Pancreas (tissue), 10 donors: ENCODE data around the gene MKLN1. TPM values are rescaled to one million over a fixed set of nuclear protein-coding genes. Genes with fewer than 3 reads are reported as not detected.
"Not testable (repeated sequence)": the region's sequence is repeated elsewhere in the genome, so short reads cannot be mapped to it uniquely, and the experiment has no call there.

Experiments used
- ATAC-seq, 4 donors: fragments of 200-7000 bp; cut with Tn5 transposase; one replicate each; pipeline versions ENCODE4 v1.8.0 to v1.9.1; 2020; ENCODE audit warnings: mild to moderate bottlenecking in 4 of 4, moderate library complexity in 4 of 4
- DNase-seq, 6 donors: peaks; one replicate each; pipeline ENCODE4 v3.0.0-alpha.2; 2020
- FAIRE-seq: peaks from 2 replicates; lab custom pipeline; 2012; peaks lifted over from hg19 to GRCh38; lab: Jason Lieb, UNC
- H3K27ac ChIP-seq, 4 donors: fragments of 200-600 bp; sonication (generic); 1 replicate in 3 of 4; 2 replicates in 1 of 4; pipeline versions ENCODE4 v1.5.0 to v1.8.0; 2020
- H3K27me3 ChIP-seq, 4 donors: fragments of 200-600 bp; one replicate each; pipeline ENCODE4 v1.8.0; 2021
- H3K36me3 ChIP-seq, 3 donors: fragments of 200-600 bp; sonication (generic) in 1 of 3; one replicate each; pipeline versions ENCODE4 v1.5.0 to v1.8.0; 2020 to 2021
- H3K4me1 ChIP-seq, 3 donors: fragments of 200-600 bp; one replicate each; pipeline ENCODE4 v1.8.0; 2021
- H3K4me3 ChIP-seq, 4 donors: fragments of 200-600 bp; sonication (generic) in 2 of 4; one replicate each; pipeline versions ENCODE4 v1.5.0 to v1.8.0; 2020 to 2021
- H3K9me3 ChIP-seq, 4 donors: fragments of 200-600 bp; one replicate each; pipeline ENCODE4 v1.8.0; 2021
- WGBS, 2 donors: extraction: QIAGEN DNeasy Blood & Tissue Kit; methylation state at CpG; one replicate each; pipeline ENCODE4 v1.1.7; 2013; 5-methylcytosine and 5-hydroxymethylcytosine counted together
- intact Hi-C, 3 donors: fragments of 100-400 bp; cut with DNase I; formaldehyde crosslinking; loops; one replicate each; pipeline versions ENCODE4 v1.11.1 to v1.14.2; 2022
- polyA plus RNA-seq, 2 donors: library from polyadenylated mRNA; stranded (reverse); fragments of 200-250 nt; gene quantifications; one replicate each; pipeline ENCODE4 v1.2.3, GENCODE V29; 2013
- total RNA-seq, 6 donors: library from RNA; stranded (reverse); fragmentation: NEBNext Ultra II Directional in 4 of 6; extraction: Animal tissue kit (Norgen Biotek cat#: 25700) in 4 of 6; gene quantifications; one replicate each; pipeline versions ENCODE4 v1.2.1 to v1.2.4, GENCODE V29; 2021 to 2023
- TF ChIP-seq, protein P1 (sequence below), 4 donors: fragments of 200-600 bp; sonication (generic) in 3 of 4; IDR thresholded peaks; one replicate each; pipeline versions ENCODE4 v1.5.0 to v1.8.0; 2021; ENCODE audit warnings: antibody characterized with exemption in 4 of 4
- donor health status: healthy with polysubstance abuse.
- donor health status: DM: no; HTN: no; CAD: no; lungs with moderate emphysema.
- donor health status: DM: no; HTN: no; CAD: no.
- donor health status: control.
- donor health status: control.
- donor health status: Bipolar disorder and iron deficiency.
- donor health status: DM: yes; HTN: yes; CAD: no.
- donor health status: DM: no; HTN: no; CAD: no.
- donor health status: DM: no; HTN: no; CAD: no.
- donor health status: DM: yes; HTN: yes; CAD: no.

The MKLN1 gene
- total and polyA plus RNA-seq, 8 donors: 7.0 to 30.2 (median 21.6) TPM

DNA sequence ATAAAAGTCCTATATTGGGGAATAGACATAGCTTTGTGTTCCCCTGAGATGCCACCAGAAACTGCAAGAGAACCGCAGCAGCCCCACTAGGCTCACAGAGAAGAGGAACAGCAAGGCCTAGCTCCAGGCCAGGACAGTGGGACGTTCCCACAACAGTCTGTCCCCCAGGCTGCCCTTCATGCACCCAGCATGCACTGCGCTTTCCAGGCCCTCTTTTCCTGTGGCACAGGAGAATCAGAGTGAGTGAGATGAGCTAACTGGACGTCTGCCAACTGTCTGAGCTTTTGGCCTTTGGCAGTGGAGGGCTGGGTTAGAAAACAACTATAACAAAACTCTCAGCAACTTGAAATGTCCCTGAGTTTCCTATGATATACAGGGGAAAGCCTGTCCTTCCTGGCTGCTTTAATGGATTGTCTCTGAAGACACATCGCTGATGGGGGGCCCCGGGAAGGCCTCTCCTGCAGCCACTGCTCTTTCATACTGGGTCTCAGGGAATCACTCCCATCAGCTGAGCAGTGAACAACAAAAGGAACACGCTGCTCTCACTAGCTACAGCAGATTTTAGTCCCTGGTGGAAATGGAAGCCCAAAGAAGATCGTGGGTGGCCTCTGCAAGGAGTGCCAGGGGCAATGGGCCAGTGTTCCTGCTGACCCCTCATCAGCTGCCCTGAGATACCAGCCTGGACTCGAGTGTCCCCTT is 175.3 kb downstream of the MKLN1 start:
- no peaks in the 10 kb centered on the region for H3K27me3 ChIP-seq
- peaks cover 0 to 40% (median 0%) of the 10 kb centered on the region in 3 donors for H3K36me3 ChIP-seq
- H3K4me1 ChIP-seq: peaks cover 0 to 5% (median 0%) of the 10 kb centered on the region in 3 donors
- intact Hi-C loops: loop anchor here in 1 of 3 donors (10.0 kb wide), 1 partner anchor 152 kb away; no protein-coding TSS in a partner anchor
- H3K27ac ChIP-seq: no peak overlapping the region
- WGBS, 2 donors: 76 to 79% methylated on average over 9 of the region's 9 CpGs
- H3K4me3 ChIP-seq: no peak overlapping the region
- DNase-seq: no peak
- FAIRE-seq: no peak
- ATAC-seq: no peak
- H3K9me3 ChIP-seq: no peaks in the 10 kb centered on the region
- TF ChIP-seq, protein P1, sequence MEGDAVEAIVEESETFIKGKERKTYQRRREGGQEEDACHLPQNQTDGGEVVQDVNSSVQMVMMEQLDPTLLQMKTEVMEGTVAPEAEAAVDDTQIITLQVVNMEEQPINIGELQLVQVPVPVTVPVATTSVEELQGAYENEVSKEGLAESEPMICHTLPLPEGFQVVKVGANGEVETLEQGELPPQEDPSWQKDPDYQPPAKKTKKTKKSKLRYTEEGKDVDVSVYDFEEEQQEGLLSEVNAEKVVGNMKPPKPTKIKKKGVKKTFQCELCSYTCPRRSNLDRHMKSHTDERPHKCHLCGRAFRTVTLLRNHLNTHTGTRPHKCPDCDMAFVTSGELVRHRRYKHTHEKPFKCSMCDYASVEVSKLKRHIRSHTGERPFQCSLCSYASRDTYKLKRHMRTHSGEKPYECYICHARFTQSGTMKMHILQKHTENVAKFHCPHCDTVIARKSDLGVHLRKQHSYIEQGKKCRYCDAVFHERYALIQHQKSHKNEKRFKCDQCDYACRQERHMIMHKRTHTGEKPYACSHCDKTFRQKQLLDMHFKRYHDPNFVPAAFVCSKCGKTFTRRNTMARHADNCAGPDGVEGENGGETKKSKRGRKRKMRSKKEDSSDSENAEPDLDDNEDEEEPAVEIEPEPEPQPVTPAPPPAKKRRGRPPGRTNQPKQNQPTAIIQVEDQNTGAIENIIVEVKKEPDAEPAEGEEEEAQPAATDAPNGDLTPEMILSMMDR (IDR thresholded peaks at IDR 0.05): no peak

DNA sequence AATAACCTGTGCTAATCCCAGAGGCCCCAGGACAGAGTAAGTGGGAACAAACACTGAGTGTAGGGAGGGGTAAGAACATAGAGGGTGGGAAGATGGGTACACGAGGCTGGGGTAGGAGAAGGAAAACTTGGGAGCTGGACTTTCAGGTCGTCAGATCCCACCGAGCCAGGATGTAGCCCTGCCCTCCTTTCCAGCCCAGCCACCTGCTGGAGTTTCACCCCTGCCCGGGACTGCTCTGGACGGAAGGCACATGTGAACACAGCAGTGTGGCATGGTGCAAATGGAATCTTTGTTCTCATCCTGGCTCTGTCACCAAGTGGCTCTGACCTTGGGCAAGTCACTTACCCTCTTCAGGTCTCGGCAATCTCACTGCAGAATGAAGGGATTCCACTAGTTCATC is 176.0 kb downstream of the MKLN1 start:
- ATAC-seq: no peak
- H3K27ac ChIP-seq: no peak overlapping the region
- no peak for FAIRE-seq
- WGBS, 2 donors: 47 to 53% methylated on average over 6 of the region's 6 CpGs
- no peak for DNase-seq
- peaks cover 0 to 3% (median 0%) of the 10 kb centered on the region in 3 donors for H3K4me1 ChIP-seq
- TF ChIP-seq, protein P1 (IDR thresholded peaks at IDR 0.05): no peak
- peaks cover 0 to 40% (median 0%) of the 10 kb centered on the region in 3 donors for H3K36me3 ChIP-seq
- H3K9me3 ChIP-seq: no peaks in the 10 kb centered on the region
- no peaks in the 10 kb centered on the region for H3K27me3 ChIP-seq
- intact Hi-C loops: loop anchor here in 1 of 3 donors (10.0 kb wide), 1 partner anchor 151 kb away; no protein-coding TSS in a partner anchor
- H3K4me3 ChIP-seq: no peak overlapping the region

DNA sequence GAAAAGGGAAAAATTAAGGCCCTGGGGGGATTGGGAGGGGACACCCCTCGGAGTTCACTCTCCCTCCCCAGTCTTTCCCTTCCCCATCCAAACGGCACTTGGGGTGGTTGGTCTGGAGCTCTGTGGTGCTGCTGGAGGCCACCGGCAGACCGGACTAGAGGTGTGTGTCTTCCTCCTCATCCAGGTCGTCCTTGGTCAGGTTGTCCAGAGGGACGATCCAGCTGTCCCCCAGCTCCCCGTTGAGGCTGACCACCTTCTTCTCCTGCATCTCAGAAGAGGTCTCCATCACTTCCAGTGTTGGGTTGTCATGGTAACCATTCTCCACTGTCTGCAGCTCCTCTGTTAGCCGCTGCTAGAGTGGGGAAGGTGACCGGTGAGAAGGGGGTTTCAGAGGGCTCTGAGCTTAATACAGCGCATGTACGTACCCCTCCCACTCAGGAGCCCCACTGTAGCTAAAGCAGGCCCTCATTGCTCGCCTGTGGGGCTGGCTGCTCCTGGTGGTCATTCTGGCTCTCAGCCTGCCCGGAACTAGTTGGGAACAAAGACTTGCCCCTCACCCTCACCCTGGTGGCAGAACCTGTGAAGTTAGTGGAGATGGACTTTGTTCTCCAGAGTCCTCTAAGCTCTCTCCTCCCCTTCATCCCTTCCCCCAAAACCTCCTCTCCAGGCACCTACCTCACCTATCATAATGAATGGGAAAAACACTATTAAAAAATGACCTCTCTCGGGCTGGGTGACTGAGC is 176.7 kb downstream of the MKLN1 start:
- ATAC-seq: no peak
- DNase-seq: no peak
- TF ChIP-seq, protein P1 (IDR thresholded peaks at IDR 0.05): no peak
- WGBS, 2 donors: 85 to 87% methylated on average over 14 of the region's 14 CpGs
- H3K27me3 ChIP-seq: no peaks in the 10 kb centered on the region
- H3K4me1 ChIP-seq: peaks cover 0 to 5% (median 0%) of the 10 kb centered on the region in 3 donors
- H3K4me3 ChIP-seq: no peak overlapping the region
- peaks cover 0 to 40% (median 0%) of the 10 kb centered on the region in 3 donors for H3K36me3 ChIP-seq
- no peak for FAIRE-seq
- no peak overlapping the region for H3K27ac ChIP-seq
- intact Hi-C loops: loop anchor here in 1 of 3 donors (10.0 kb wide), 1 partner anchor 150 kb away; no protein-coding TSS in a partner anchor
- H3K9me3 ChIP-seq: no peaks in the 10 kb centered on the region

DNA sequence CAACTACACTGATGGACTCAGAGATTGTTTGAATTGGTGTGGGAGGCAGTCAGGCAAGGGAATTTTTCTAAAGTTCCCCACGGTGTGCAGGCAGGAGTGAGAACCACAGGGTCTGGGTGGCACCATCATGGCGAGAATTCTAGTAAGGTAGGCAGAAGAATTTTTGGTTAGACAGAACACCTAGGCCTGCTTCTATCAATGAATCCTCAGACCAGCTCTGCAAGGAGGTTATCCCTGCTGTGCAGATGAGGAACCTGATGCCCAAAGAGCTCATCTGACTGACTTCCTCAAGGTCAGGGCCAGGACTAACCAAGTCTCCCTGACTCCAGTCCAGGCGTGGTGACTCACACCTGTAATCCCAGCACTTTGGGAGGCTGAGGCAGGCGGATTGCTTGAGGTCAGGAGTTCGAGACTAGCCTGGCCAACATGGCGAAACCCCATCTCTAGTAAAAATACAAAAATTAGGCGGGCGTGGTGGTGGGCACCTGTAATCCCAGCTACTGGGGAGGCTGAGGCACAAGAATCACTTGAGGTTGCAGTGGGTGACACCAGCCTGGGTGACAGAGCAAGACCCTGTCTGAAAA is 177.5 kb downstream of the MKLN1 start:
- H3K36me3 ChIP-seq: peaks cover 0 to 37% (median 0%) of the 10 kb centered on the region in 3 donors
- H3K4me1 ChIP-seq, H3K9me3 ChIP-seq, ATAC-seq, FAIRE-seq, DNase-seq, H3K27me3 ChIP-seq, H3K4me3 ChIP-seq, H3K27ac ChIP-seq: not testable (repeated sequence)
- intact Hi-C loops: loop anchor here (5.0 to 10.0 kb wide), 3 partner anchors 147 to 152 kb away; no protein-coding TSS in a partner anchor
- 90 to 91% methylated on average over 8 of the region's 8 CpGs for WGBS, 2 donors
